H1 (cell line): ENCODE results near the gene CCDC91. TPM values are rescaled to one million over a fixed set of nuclear protein-coding genes. Genes with fewer than 3 reads are reported as not detected.

Experiments
- CTCF ChIA-PET: fragments of 300-600 bp; sonication (Branson Sonifier 250); formaldehyde crosslinking; loops from one replicate; lab custom pipeline; 2021; ENCODE audit not compliant: partially characterized antibody; lab: Charles Lee
- POLR2A ChIA-PET: fragments of 300-600 bp; sonication (Branson Sonifier 250); formaldehyde crosslinking; loops from one replicate; lab custom pipeline; 2021; ENCODE audit warnings: inconsistent platforms; ENCODE audit not compliant: partially characterized antibody; lab: Charles Lee
- DNase-seq, 2 experiments: peaks; one replicate each; pipeline versions ENCODE4 v3.0.0 to v3.0.0-alpha.2; 2010 to 2022; ENCODE audit warnings: low spot score in 2 of 2, low read depth in 1 of 2, mixed read lengths in 1 of 2
- FAIRE-seq: peaks from 2 replicates; lab custom pipeline; 2011; peaks lifted over from hg19 to GRCh38; lab: Jason Lieb, UNC
- H2AFZ ChIP-seq: 2 replicates; pipeline ENCODE4 v1.8.1; 2012; ENCODE audit warnings: low read length, inconsistent platforms
- H2AK5ac ChIP-seq: 2 replicates; pipeline ENCODE4 v1.6.1; 2013; ENCODE audit warnings: low read depth, low read length
- H2BK120ac ChIP-seq: replicated peaks from 2 replicates; pipeline ENCODE3; 2013; ENCODE audit warnings: low read depth, low read length, inconsistent platforms
- H2BK12ac ChIP-seq: 2 replicates; pipeline ENCODE4 v1.6.1; 2013; ENCODE audit warnings: low read depth, low read length
- H2BK15ac ChIP-seq: 2 replicates; pipeline ENCODE4 v1.6.1; 2013; ENCODE audit warnings: low read length
- H2BK20ac ChIP-seq: 2 replicates; pipeline ENCODE4 v1.6.1; 2013; ENCODE audit warnings: low read length
- H2BK5ac ChIP-seq: 2 replicates; pipeline ENCODE4 v1.6.1; 2013; ENCODE audit warnings: low read depth, low read length
- H3K14ac ChIP-seq: 2 replicates; pipeline ENCODE4 v1.6.1; 2013; ENCODE audit warnings: inconsistent platforms; ENCODE audit not compliant: insufficient read length
- H3K18ac ChIP-seq: 2 replicates; pipeline ENCODE4 v1.6.1; 2013; ENCODE audit warnings: low read length; ENCODE audit errors: extremely low read depth
- H3K23ac ChIP-seq: 2 replicates; pipeline ENCODE4 v1.6.1; 2013; ENCODE audit warnings: inconsistent platforms; ENCODE audit not compliant: insufficient read length
- H3K23me2 ChIP-seq: 2 replicates; pipeline ENCODE4 v1.6.1; 2013; ENCODE audit warnings: low read depth, low read length
- H3K27ac ChIP-seq: 2 replicates; pipeline ENCODE4 v1.6.1; 2011; ENCODE audit warnings: low read depth, low read length, inconsistent platforms
- H3K27me3 ChIP-seq, 4 experiments: replicated peaks in 1 of 4; 1 replicate in 1 of 4; 2 replicates in 3 of 4; pipeline versions ENCODE4 v1.6.1 to v1.8.1; 2011 to 2013; ENCODE audit warnings: low read length in 3 of 4, mild to moderate bottlenecking in 3 of 4, inconsistent platforms in 2 of 4, mixed read lengths in 2 of 4, moderate library complexity in 1 of 4; ENCODE audit not compliant: control insufficient read depth in 3 of 4, insufficient read depth in 3 of 4; ENCODE audit errors: extremely low read depth in 1 of 4
- H3K36me3 ChIP-seq, 4 experiments: 2 replicates each; pipeline versions ENCODE4 v1.6.1 to v1.8.1; 2011 to 2013; ENCODE audit warnings: mild to moderate bottlenecking in 4 of 4, low read length in 3 of 4, moderate library complexity in 2 of 4, control low read depth in 1 of 4, inconsistent platforms in 1 of 4; ENCODE audit not compliant: insufficient read depth in 4 of 4, control insufficient read depth in 2 of 4
- H3K4ac ChIP-seq: replicated peaks from 2 replicates; pipeline ENCODE3; 2013; ENCODE audit warnings: low read length, low read depth, mixed read lengths, inconsistent platforms; ENCODE audit not compliant: insufficient read length
- H3K4me1 ChIP-seq, 4 experiments: replicated peaks in 1 of 4; 1 replicate in 1 of 4; 2 replicates in 3 of 4; pipeline versions ENCODE4 v1.6.1 to v1.8.1; 2011 to 2013; ENCODE audit warnings: low read length in 3 of 4, inconsistent platforms in 2 of 4, mixed read lengths in 1 of 4; ENCODE audit not compliant: insufficient read depth in 4 of 4, control insufficient read depth in 3 of 4
- H3K4me2 ChIP-seq, 2 experiments: 2 replicates each; pipeline versions ENCODE4 v1.6.1 to v1.8.1; 2011 to 2013; ENCODE audit warnings: low read depth in 2 of 2, low read length in 2 of 2, control low read depth in 1 of 2, inconsistent platforms in 1 of 2, mild to moderate bottlenecking in 1 of 2; ENCODE audit not compliant: insufficient read depth in 1 of 2
- H3K4me3 ChIP-seq, 4 experiments: fragments of 200-600, 300-600 bp in 1 of 4; sonication (generic), shearing (Covaris generic), sonication (Bioruptor Twin) in 1 of 4; 2 replicates each; pipeline versions ENCODE4 v1.5.1 to v1.8.1; 2011 to 2016; ENCODE audit warnings: low read length in 4 of 4, low read depth in 3 of 4, control low read depth in 2 of 4, inconsistent platforms in 2 of 4, mild to moderate bottlenecking in 2 of 4, mixed read lengths in 1 of 4, moderate library complexity in 1 of 4; ENCODE audit not compliant: insufficient read depth in 2 of 4; ENCODE audit errors: extremely low read depth in 1 of 4
- H3K56ac ChIP-seq: replicated peaks from 2 replicates; pipeline ENCODE3; 2013; ENCODE audit warnings: low read depth, mild to moderate bottlenecking, mixed read lengths, low read length, inconsistent platforms; ENCODE audit not compliant: insufficient read length
- H3K79me1 ChIP-seq: 2 replicates; pipeline ENCODE4 v1.6.1; 2013; ENCODE audit warnings: low read depth, low read length, control low read depth
- H3K79me2 ChIP-seq, 2 experiments: 2 replicates each; pipeline versions ENCODE4 v1.6.1 to v1.8.1; 2012 to 2013; ENCODE audit warnings: low read length in 2 of 2, mild to moderate bottlenecking in 2 of 2, inconsistent platforms in 1 of 2; ENCODE audit not compliant: insufficient read depth in 2 of 2, control insufficient read depth in 1 of 2
- H3K9ac ChIP-seq, 4 experiments: replicated peaks in 1 of 4; 1 replicate in 1 of 4; 2 replicates in 3 of 4; pipeline versions ENCODE4 v1.6.1 to v1.8.1; 2011 to 2013; ENCODE audit warnings: low read depth in 3 of 4, low read length in 3 of 4, control low read depth in 2 of 4, mild to moderate bottlenecking in 2 of 4, moderate library complexity in 2 of 4, inconsistent platforms in 1 of 4; ENCODE audit errors: extremely low read depth in 1 of 4
- H3K9me3 ChIP-seq, 2 experiments: 2 replicates each; pipeline versions ENCODE4 v1.6.1 to v1.8.1; 2012 to 2013; ENCODE audit warnings: mild to moderate bottlenecking in 2 of 2, moderate library complexity in 2 of 2, control low read depth in 1 of 2, inconsistent platforms in 1 of 2, low read depth in 1 of 2, low read length in 1 of 2, mixed read lengths in 1 of 2; ENCODE audit not compliant: insufficient read depth in 2 of 2
- H4K20me1 ChIP-seq, 2 experiments: replicated peaks in 1 of 2; 2 replicates each; pipeline versions ENCODE3 to v1.8.1; 2011 to 2013; ENCODE audit warnings: inconsistent platforms in 2 of 2, low read length in 2 of 2, mild to moderate bottlenecking in 1 of 2; ENCODE audit not compliant: insufficient read depth in 2 of 2, control insufficient read depth in 1 of 2
- H4K5ac ChIP-seq: 2 replicates; pipeline ENCODE4 v1.6.1; 2013; ENCODE audit warnings: low read length, low read depth, mixed read lengths, inconsistent platforms; ENCODE audit not compliant: insufficient read length
- H4K8ac ChIP-seq: 2 replicates; pipeline ENCODE4 v1.8.0; 2013; ENCODE audit warnings: mild to moderate bottlenecking, moderate library complexity, low read length, inconsistent platforms; ENCODE audit not compliant: insufficient read depth; ENCODE audit errors: extremely low read depth
- H4K91ac ChIP-seq: replicated peaks from 2 replicates; pipeline ENCODE3; 2013; ENCODE audit warnings: low read length, mixed read lengths, inconsistent platforms; ENCODE audit not compliant: insufficient read length
- BRCA1 ChIP-seq: IDR thresholded peaks from 2 replicates; pipeline ENCODE4 v1.6.1; 2012; ENCODE audit warnings: low read depth, low read length, improper control_type of control experiment
- NRF1 ChIP-seq: IDR thresholded peaks from 2 replicates; pipeline ENCODE4 v1.6.1; 2011; ENCODE audit warnings: mild to moderate bottlenecking, low read depth, low read length, improper control_type of control experiment
- RFX5 ChIP-seq: IDR thresholded peaks from 2 replicates; pipeline ENCODE4 v1.6.1; 2011; ENCODE audit warnings: low read depth, low read length, improper control_type of control experiment, borderline replicate concordance
- SP1 ChIP-seq: IDR thresholded peaks from 2 replicates; pipeline ENCODE4 v1.6.1; 2011; ENCODE audit warnings: low read depth, low read length
- SRF ChIP-seq: IDR thresholded peaks from 2 replicates; pipeline ENCODE4 v1.6.1; 2011; ENCODE audit warnings: mild to moderate bottlenecking, low read depth, low read length, moderate library complexity
- TAF7 ChIP-seq: optimal IDR thresholded peaks from 2 replicates; pipeline ENCODE3; 2011; ENCODE audit warnings: low read depth, mild to moderate bottlenecking, inconsistent platforms, low read length, moderate library complexity, borderline replicate concordance
- TBP ChIP-seq: IDR thresholded peaks from 2 replicates; pipeline ENCODE4 v1.6.1; 2011; ENCODE audit warnings: low read depth, low read length, improper control_type of control experiment
- TCF12 ChIP-seq: IDR thresholded peaks from 2 replicates; pipeline ENCODE4 v1.6.1; 2011; ENCODE audit warnings: low read depth, mild to moderate bottlenecking, low read length
- ZNF274 ChIP-seq: IDR thresholded peaks from 2 replicates; pipeline ENCODE4 v1.7.0; 2012; ENCODE audit warnings: low read length, borderline replicate concordance; ENCODE audit errors: extremely low read depth
- polyA plus RNA-seq, 7 experiments: library from polyadenylated mRNA; depleted of rRNA in 3 of 7; stranded (reverse) in 5 of 7; unstranded in 2 of 7; fragments of >200 nt in 5 of 7; fragments of 200-250 nt in 2 of 7; gene quantifications; 1 replicate in 5 of 7; 2 replicates in 1 of 7; 4 replicates in 1 of 7; pipeline versions ENCODE4 v1.2.1 to v1.2.3, GENCODE V29; 2011 to 2013; ENCODE audit warnings: missing spikeins in 2 of 7, mixed read lengths in 2 of 7
- total RNA-seq: library from RNA; stranded (reverse); fragmentation: NEBNext Ultra II Directional; extraction: Animal tissue kit (Norgen Biotek cat#: 25700); gene quantifications from 2 replicates; pipeline ENCODE4 v1.2.1, GENCODE V29; 2021
- TF ChIP-seq, protein P1 (sequence below): IDR thresholded peaks from 2 replicates; pipeline ENCODE4 v1.6.1; 2012; ENCODE audit warnings: low read length, inconsistent platforms
- TF ChIP-seq, protein P2 (sequence below), 3 experiments: IDR thresholded peaks; 1 replicate in 2 of 3; 2 replicates in 1 of 3; pipeline versions ENCODE4 v1.5.1 to v1.6.1; 2011; ENCODE audit warnings: low read length in 3 of 3, mild to moderate bottlenecking in 3 of 3, inconsistent platforms in 2 of 3, low read depth in 1 of 3, moderate library complexity in 1 of 3; ENCODE audit not compliant: insufficient read depth in 1 of 3; ENCODE audit errors: control extremely low read depth in 1 of 3

The CCDC91 gene
- total and polyA plus RNA-seq, 2 of the 8 experiments (the other 6 are each of a cell fraction or from before 2014, with no cell fraction given): 8.6 to 23.1 TPM

GRCh38 chr12:28443337-28443736 lies 253.1 kb downstream of the CCDC91 start:
- Histone ChIP-seq H4K91ac (no peak overlapping the region), H3K9me3 (no peaks in the 10 kb centered on the region), H3K27ac (no peak overlapping the region), H2BK120ac (no peak overlapping the region), H3K4me3 (no peak overlapping the region), H3K23ac (no peak overlapping the region), H3K23me2 (no peaks in the 10 kb centered on the region), H3K14ac (no peak overlapping the region), H3K4me2 (no peak overlapping the region), H4K8ac (no peak overlapping the region), H4K20me1 (no peaks in the 10 kb centered on the region), H3K4me1 (peaks cover 0 to 3% (median 0%) of the 10 kb centered on the region in 4 experiments; a peak in 1 of 7 replicates), H3K79me1 (no peaks in the 10 kb centered on the region), H2BK5ac (no peak overlapping the region), H3K9ac (no peak overlapping the region), H2BK15ac (no peak overlapping the region), H2BK12ac (no peak overlapping the region), H2BK20ac (no peak overlapping the region), H3K36me3 (no peaks in the 10 kb centered on the region), H3K4ac (no peak overlapping the region), H2AK5ac (no peak overlapping the region), H3K79me2 (no peaks in the 10 kb centered on the region), H4K5ac (no peak overlapping the region), H3K27me3 (no peaks in the 10 kb centered on the region), H3K56ac (no peak overlapping the region), H2AFZ (no peak overlapping the region), H3K18ac (no peak overlapping the region)
- ChIA-PET CTCF (no interaction called here), POLR2A (no interaction called here)
- DNase-seq: no peak
- no peak for FAIRE-seq
- TF ChIP-seq, protein P1, sequence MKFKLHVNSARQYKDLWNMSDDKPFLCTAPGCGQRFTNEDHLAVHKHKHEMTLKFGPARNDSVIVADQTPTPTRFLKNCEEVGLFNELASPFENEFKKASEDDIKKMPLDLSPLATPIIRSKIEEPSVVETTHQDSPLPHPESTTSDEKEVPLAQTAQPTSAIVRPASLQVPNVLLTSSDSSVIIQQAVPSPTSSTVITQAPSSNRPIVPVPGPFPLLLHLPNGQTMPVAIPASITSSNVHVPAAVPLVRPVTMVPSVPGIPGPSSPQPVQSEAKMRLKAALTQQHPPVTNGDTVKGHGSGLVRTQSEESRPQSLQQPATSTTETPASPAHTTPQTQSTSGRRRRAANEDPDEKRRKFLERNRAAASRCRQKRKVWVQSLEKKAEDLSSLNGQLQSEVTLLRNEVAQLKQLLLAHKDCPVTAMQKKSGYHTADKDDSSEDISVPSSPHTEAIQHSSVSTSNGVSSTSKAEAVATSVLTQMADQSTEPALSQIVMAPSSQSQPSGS: no peak
- TF ChIP-seq SP1 (no peak), TBP (no peak), TAF7 (no peak), RFX5 (no peak), SRF (no peak), BRCA1 (no peak), ZNF274 (no peak), NRF1 (no peak), TCF12 (no peak)
- TF ChIP-seq, protein P2, sequence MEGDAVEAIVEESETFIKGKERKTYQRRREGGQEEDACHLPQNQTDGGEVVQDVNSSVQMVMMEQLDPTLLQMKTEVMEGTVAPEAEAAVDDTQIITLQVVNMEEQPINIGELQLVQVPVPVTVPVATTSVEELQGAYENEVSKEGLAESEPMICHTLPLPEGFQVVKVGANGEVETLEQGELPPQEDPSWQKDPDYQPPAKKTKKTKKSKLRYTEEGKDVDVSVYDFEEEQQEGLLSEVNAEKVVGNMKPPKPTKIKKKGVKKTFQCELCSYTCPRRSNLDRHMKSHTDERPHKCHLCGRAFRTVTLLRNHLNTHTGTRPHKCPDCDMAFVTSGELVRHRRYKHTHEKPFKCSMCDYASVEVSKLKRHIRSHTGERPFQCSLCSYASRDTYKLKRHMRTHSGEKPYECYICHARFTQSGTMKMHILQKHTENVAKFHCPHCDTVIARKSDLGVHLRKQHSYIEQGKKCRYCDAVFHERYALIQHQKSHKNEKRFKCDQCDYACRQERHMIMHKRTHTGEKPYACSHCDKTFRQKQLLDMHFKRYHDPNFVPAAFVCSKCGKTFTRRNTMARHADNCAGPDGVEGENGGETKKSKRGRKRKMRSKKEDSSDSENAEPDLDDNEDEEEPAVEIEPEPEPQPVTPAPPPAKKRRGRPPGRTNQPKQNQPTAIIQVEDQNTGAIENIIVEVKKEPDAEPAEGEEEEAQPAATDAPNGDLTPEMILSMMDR (IDR thresholded peaks at IDR 0.05; ENCODE audit: control extremely low read depth in 1 of 3, insufficient read depth in 1 of 3, low read depth in 1 of 3, low read length in 3 of 3): no peak
